T-helper 1 cell treated with Interleukin-12 subunit alpha and Interleukin-12 subunit beta and Interleukin-4 antibody, amounts not matched to agents 30 μg/mL and 1 μg/mL, for 36 hours (primary cell): ENCODE measurements around the gene PPP6R1.
A peak's percentile ranks its signal among the peaks of the same experiment; 100 is the strongest.

Experiments
- H3K27ac Mint-ChIP-seq: one replicate; pipeline ENCODE4 v1.8.0; 2021; ENCODE audit warnings: mild to moderate bottlenecking, mixed read lengths
- H3K27me3 Mint-ChIP-seq: one replicate; pipeline ENCODE4 v1.8.0; 2021; ENCODE audit warnings: low read depth, mixed read lengths
- H3K36me3 Mint-ChIP-seq: one replicate; pipeline ENCODE4 v1.8.0; 2021; ENCODE audit warnings: low read depth, mixed read lengths
- H3K4me1 Mint-ChIP-seq: one replicate; pipeline ENCODE4 v1.8.0; 2021; ENCODE audit warnings: low read depth, mixed read lengths
- H3K4me3 Mint-ChIP-seq: one replicate; pipeline ENCODE4 v1.8.0; 2021; ENCODE audit warnings: mild to moderate bottlenecking, moderate library complexity, mixed read lengths
- H3K9me3 Mint-ChIP-seq: one replicate; pipeline ENCODE4 v1.8.0; 2021; ENCODE audit warnings: mixed read lengths

The PPP6R1 gene

GRCh38 chr19:55189403-55189835 lies 69.4 kb downstream of the PPP6R1 start:
- H3K27me3 Mint-ChIP-seq = peaks cover 10% of the 10 kb centered on the region
- no peak overlapping the region for H3K27ac Mint-ChIP-seq
- no peaks in the 10 kb centered on the region for H3K9me3 Mint-ChIP-seq
- no peaks in the 10 kb centered on the region for H3K36me3 Mint-ChIP-seq
- H3K4me1 Mint-ChIP-seq = peaks cover 12% of the 10 kb centered on the region
- H3K4me3 Mint-ChIP-seq = peak overlapping the region; percentile 7

- H3K36me3 Mint-ChIP-seq = no peaks in the 10 kb centered on the region
- no peaks in the 10 kb centered on the region for H3K9me3 Mint-ChIP-seq
- peaks cover 12% of the 10 kb centered on the region for H3K27me3 Mint-ChIP-seq
- peak overlapping the region; percentile 26 for H3K4me3 Mint-ChIP-seq
- H3K4me1 Mint-ChIP-seq = peaks cover 14% of the 10 kb centered on the region
- peak overlapping the region; percentile 64 for H3K27ac Mint-ChIP-seq
Observed at GRCh38 chr19:55188625-55189024, 70.2 kb downstream of the PPP6R1 start.

GRCh38 chr19:55186080-55186479 lies 72.7 kb downstream of the PPP6R1 start:
- Mint-ChIP-seq H3K4me1 (peaks cover 14% of the 10 kb centered on the region), H3K27me3 (peaks cover 25% of the 10 kb centered on the region), H3K9me3 (no peaks in the 10 kb centered on the region), H3K4me3 (no peak overlapping the region), H3K36me3 (no peaks in the 10 kb centered on the region), H3K27ac (no peak overlapping the region)

GRCh38 chr19:55181740-55182139 lies 77.1 kb downstream of the PPP6R1 start:
- H3K27ac Mint-ChIP-seq = no peak overlapping the region
- no peak overlapping the region for H3K4me3 Mint-ChIP-seq
- H3K4me1 Mint-ChIP-seq = peaks cover 16% of the 10 kb centered on the region
- H3K27me3 Mint-ChIP-seq = peaks cover 56% of the 10 kb centered on the region
- H3K9me3 Mint-ChIP-seq = no peaks in the 10 kb centered on the region
- H3K36me3 Mint-ChIP-seq = no peaks in the 10 kb centered on the region
